NAMALWA (cell line): ENCODE measurements around the gene CENPVL2.
"Not testable (repeated sequence)": the region's sequence is repeated elsewhere in the genome, so short reads cannot be mapped to it uniquely, and the experiment has no call there.

ENCODE experiments used
- DNase-seq: peaks from one replicate; pipeline ENCODE4 v3.0.0-alpha.2; 2015; ENCODE audit warnings: low spot score

Gene CENPVL2

DNA sequence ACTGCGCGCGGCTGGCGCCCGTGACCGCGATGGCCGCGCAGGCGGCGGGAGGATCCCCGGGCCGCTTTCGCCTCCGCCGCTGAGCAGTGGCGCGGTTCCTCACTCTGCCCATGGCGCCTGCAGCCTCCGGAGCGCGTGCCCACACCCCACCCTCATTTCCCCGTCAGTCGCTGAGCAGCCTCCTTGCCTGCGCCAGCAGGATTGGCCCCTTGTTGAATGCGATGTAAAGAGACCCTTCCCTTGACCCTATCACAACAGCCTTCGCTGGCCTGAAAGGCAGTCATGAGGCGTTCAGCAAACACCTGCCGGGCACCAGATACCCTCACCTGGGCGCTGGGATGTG is at the start of gene CENPVL2:
Gene CENPVL2 (minus strand): TSS at position 112 of the 343 bp plus-strand sequence. CDS start 0 bp downstream, at position 112.
- DNase-seq, result not testable (repeated sequence)

DNA sequence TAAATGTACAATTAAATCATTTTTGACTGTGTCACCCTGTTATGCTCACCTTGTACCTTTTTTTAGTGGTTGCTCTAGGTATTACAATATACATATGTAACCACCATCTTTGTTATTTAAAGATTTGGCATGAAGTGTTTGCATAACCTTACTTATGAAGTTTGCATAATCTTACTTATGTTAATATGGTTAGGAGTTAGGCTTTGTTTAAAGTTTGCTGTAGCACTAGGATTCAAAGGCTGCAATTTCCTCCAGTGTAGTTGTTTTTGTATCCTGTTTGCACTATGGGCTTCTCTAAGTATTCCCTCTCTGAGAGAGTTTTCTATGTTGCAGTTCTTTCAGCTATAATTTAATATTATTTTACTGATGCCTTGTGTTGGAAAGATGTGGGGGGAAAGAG is 45.6 kb upstream of the CENPVL2 start:
- DNase-seq, result no peak

GRCh38 chrX:51712943-51713647 is 30.5 kb upstream of the CENPVL2 start:
- not testable (repeated sequence) for DNase-seq

- not testable (repeated sequence) for DNase-seq
Measured at GRCh38 chrX:51710277-51711164, 27.9 kb upstream of the CENPVL2 start, which contains the start of gene CENPVL1. Gene CENPVL1 (plus strand): TSS chrX:51710512. CDS start chrX:51710512, 0 bp downstream.

- DNase-seq, result no peak
Measured at GRCh38 chrX:51697397-51697796, 14.8 kb upstream of the CENPVL2 start.

- DNase-seq, result no peak
Measured at GRCh38 chrX:51694254-51694653, 11.6 kb upstream of the CENPVL2 start.

DNA sequence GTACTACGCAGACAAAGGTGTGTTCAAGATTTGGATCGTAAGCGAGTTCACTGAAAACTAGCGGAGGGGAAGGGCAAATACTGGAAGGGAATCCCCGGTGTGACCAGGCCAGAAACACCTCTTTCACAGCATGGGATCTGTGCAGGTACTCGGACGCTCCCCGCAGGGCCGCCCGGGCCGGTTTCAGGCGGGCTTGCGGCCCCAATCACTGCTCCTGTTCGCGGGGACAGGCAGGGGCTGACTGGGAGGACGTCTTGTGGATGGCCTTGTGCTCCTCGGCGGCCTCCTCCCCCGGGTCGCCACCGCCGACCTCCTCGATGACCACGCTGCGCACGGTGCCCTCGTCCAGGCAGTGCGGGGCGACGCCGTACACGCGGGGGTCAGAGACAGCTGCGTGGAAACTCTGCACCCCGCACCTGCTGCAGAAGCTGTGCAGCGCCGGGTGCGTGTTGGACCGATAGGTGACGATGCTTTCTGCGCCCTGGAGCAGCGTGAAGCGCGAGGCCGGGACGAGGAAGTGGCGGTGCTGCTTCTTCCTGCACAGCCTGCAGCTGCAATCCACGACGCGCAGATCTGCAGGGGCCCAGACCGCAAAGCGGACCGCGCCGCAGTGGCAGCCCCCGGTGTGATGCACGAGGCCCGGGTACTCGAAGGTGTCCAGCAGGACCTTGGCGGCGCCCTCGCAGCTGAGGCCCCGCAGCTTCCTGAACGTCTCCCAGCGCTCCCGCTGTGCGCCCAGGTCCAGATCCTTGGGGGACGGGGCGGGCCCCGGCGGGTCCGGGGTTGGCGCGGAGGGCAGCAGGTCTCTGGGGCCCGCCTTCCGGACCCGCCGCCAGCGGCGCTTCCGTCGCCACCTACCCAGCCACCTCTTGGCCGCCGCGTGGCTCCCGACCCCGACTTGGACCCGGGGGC is 567 bp downstream of the CENPVL2 start:
- not testable (repeated sequence) for DNase-seq

DNA sequence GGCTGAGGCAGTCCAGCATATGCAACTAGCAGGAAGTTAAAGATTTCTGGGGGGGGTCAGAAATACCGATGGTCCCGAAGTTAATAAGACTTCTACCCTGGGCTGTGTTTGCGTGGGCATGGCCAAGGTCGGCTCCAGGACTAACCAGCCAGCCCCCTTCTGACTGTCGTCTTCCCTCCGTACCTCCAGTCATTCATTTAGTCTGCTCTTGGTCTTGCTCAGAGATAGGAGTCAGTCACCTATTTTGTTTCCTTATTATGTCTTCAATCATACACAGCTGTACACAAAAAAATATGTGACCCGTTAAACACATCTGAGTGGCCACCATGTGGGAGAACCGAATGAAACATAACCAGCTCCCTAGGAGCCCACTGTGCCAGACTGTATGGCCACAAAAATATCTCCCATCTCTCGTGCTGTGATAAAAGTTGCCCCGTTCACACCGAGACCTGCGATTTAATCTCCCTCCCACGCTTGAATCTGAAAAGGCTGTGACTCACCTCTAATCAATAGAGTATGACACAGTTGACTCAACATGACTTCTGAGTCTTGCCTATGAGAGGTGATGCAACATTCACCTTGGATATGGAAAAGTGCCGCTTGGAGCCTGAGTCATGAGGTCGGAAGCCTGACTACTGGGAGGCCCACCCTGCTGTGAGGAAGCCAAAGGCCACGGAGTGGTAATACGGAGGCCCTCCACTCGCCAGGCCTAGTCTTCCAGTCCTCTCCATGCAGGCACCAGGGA is 2.8 kb downstream of the CENPVL2 start:
- DNase-seq, result not testable (repeated sequence)

DNA sequence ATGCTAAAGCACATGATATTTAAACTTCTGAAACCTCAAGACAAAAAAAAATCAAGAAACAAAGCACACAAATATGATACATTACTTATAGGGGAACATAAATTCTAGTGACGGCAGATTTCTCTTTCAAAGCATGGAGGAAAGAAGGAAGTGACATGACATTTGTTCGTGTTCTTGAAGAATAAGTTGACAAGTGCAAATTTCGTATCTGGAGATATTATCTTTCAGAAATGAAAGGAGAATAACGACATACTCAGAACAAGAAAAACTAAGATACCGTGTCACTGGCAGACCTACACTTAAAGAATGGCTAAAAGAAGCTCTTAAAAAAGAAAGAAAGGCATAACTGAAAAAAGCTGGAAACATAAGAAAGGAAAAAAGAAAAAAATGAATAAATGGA is 16.6 kb downstream of the CENPVL2 start:
- DNase-seq, result no peak

DNA sequence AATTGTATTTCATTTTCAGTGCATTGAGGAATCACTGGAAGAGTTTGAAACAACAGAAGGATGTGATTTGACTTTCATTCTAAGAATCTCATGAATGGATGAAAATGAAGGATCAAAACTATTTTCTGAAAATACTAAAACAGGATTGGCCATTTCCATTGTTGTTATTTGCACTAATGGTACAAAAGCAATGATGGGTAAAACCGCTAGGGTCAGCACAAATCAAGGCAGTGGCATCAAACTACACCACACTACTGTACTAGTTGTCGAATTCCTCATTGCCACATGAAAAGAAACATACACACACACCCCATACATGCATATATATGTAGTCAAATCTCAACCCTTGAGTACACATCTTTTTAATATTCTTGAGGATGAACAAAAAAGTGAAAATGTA is 39.3 kb downstream of the CENPVL2 start:
- DNase-seq, result no peak

DNA sequence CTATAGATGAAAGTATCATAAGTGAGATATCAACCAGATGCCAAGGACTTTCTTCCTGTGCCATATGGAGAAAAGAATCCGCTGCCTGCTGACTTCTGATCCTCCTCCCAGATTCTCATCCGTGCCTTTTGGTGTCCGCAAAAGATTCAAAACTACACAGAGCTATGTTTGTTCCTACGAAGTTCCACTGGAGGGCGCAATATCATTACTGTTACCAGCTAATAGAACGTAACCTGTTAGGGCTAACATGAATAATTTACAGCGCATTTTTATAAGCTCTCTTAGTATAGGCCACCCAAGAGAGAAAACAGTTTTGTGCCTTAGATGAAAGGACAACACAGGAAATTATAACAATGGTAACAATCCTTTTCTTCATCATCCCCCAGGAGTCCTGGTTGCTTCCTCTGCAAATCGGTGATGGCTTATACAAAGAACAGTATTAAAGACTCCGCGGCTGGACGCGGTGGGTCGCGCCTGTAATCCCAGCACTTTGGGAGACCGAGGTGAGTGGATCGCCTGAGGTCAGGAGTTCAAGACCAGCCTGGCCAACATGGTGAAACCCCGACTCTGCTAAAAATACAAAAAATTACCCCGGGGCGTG is 41.1 kb downstream of the CENPVL2 start:
- DNase-seq, result peak; percentile 59

DNA sequence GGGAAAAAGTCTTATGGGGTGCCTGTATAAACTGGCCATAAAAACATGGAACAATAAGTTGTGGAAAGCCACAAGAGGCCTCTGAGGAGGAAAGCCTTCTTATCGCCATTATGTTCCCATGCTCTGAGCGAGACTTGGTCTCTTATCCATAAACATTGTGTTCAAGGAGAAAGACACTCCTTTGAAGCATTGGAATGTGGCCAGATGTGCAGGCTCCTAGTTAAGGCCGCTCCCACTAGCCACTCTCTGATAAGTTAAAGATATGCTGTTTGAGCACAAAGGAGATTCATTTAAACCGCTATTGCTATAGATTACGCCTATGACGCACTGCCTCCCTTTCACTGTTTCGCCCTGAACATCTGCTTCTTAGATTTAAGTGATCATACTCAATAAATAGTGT is 46.1 kb downstream of the CENPVL2 start:
- DNase-seq, result not testable (repeated sequence)
